HCT116 (cell line): ENCODE measurements around the gene TMEM178B. TPM values are rescaled to one million over a fixed set of nuclear protein-coding genes. Genes with fewer than 3 reads are reported as not detected.

ENCODE experiments used
- ATAC-seq: fragments of 200-7000 bp; cut with Tn5 transposase; 2 replicates; pipeline ENCODE4 v1.9.1; 2020; ENCODE audit warnings: mild to moderate bottlenecking, moderate library complexity
- BruUV-seq: library from RNA; stranded (reverse); fragments of 400-500 nt; replicated peaks from 2 replicates; lab custom pipeline; 2021; lab: Mats Ljungman, UMichigan
- CTCF ChIA-PET: fragments of 300-600 bp; sonication (Branson Sonifier 250); formaldehyde crosslinking; loops from one replicate; lab custom pipeline; 2021; ENCODE audit warnings: antibody characterized with exemption; lab: Charles Lee
- POLR2A ChIA-PET: fragments of 300-600, 350-600 bp; sonication (Branson Sonifier 250); formaldehyde crosslinking; loops from one replicate; lab custom pipeline; 2021; ENCODE audit warnings: antibody characterized with exemption; lab: Charles Lee
- RAD21 ChIA-PET, 2 experiments: fragments of 300-600 bp; sonication (Branson Sonifier 250); formaldehyde crosslinking; loops; one replicate each; lab custom pipeline; 2023; ENCODE audit warnings: low total read pairs in 2 of 2; ENCODE audit not compliant: uncharacterized antibody in 2 of 2, unreplicated experiment in 2 of 2, low non-redundant PET in 1 of 2; lab: Charles Lee
- DNase-seq: peaks from one replicate; pipeline ENCODE4 v3.0.0-alpha.2; 2010; ENCODE audit warnings: low read depth, low spot score
- H2AFZ ChIP-seq: fragments of 200-600 bp; shearing (Covaris generic), sonication (generic); 2 replicates; pipeline ENCODE4 v1.6.1; 2017; ENCODE audit warnings: low read depth, mixed run types, mixed read lengths, antibody characterized with exemption, low read length; ENCODE audit not compliant: poor library complexity, severe bottlenecking
- H3K27ac ChIP-seq: 2 replicates; pipeline ENCODE4 v1.5.1; 2012; ENCODE audit warnings: low read depth, low read length
- H3K27me3 ChIP-seq: fragments of 200-600 bp; sonication (generic); 2 replicates; pipeline ENCODE4 v1.6.1; 2016; ENCODE audit warnings: mixed run types, low read length, mixed read lengths; ENCODE audit not compliant: insufficient read depth
- H3K36me3 ChIP-seq, 2 experiments: fragments of 200-500 bp in 1 of 2; fragments of 200-600 bp in 1 of 2; sonication (Bioruptor generic) in 1 of 2; sonication (generic) in 1 of 2; 2 replicates each; pipeline versions ENCODE4 v1.5.1 to v1.6.1; 2014 to 2016; ENCODE audit warnings: low read length in 2 of 2, inconsistent platforms in 1 of 2, mixed read lengths in 1 of 2, mixed run types in 1 of 2; ENCODE audit not compliant: insufficient read depth in 2 of 2, control insufficient read depth in 1 of 2
- H3K4me1 ChIP-seq, 2 experiments: fragments of 200-600 bp in 1 of 2; sonication (generic) in 1 of 2; 2 replicates each; pipeline versions ENCODE4 v1.5.1 to v1.6.1; 2012 to 2017; ENCODE audit warnings: low read length in 2 of 2, inconsistent platforms in 1 of 2, mild to moderate bottlenecking in 1 of 2, mixed read lengths in 1 of 2, mixed run types in 1 of 2, moderate library complexity in 1 of 2; ENCODE audit not compliant: insufficient read depth in 2 of 2, control insufficient read depth in 1 of 2
- H3K4me2 ChIP-seq: fragments of 200-600 bp; sonication (generic); 2 replicates; pipeline ENCODE4 v1.6.1; 2017; ENCODE audit warnings: mixed run types, low read length, mixed read lengths
- H3K4me3 ChIP-seq, 2 experiments: fragments of 200-600 bp in 1 of 2; sonication (generic) in 1 of 2; replicated peaks in 1 of 2; 2 replicates each; pipeline ENCODE4 v1.5.1; 2011 to 2016; ENCODE audit warnings: low read length in 2 of 2, control low read depth in 1 of 2, low read depth in 1 of 2, mild to moderate bottlenecking in 1 of 2, mixed read lengths in 1 of 2, mixed run types in 1 of 2
- H3K79me2 ChIP-seq: fragments of 200-600 bp; sonication (generic); 2 replicates; pipeline ENCODE4 v1.6.1; 2017; ENCODE audit warnings: mild to moderate bottlenecking, mixed run types, low read length, moderate library complexity, mixed read lengths; ENCODE audit not compliant: insufficient read depth
- H3K9ac ChIP-seq: fragments of 200-600 bp; sonication (generic); 2 replicates; pipeline ENCODE4 v1.6.1; 2016; ENCODE audit warnings: low read length, mixed read lengths
- H3K9me2 ChIP-seq: fragments of 200-600 bp; sonication (generic), shearing (Covaris generic); 2 replicates; pipeline ENCODE4 v1.6.1; 2017; ENCODE audit warnings: mixed run types, mild to moderate bottlenecking, moderate library complexity; ENCODE audit not compliant: insufficient read depth
- H3K9me3 ChIP-seq, 2 experiments: fragments of 200-500 bp in 1 of 2; fragments of 200-600 bp in 1 of 2; sonication (Bioruptor generic) in 1 of 2; sonication (generic) in 1 of 2; 2 replicates each; pipeline ENCODE4 v1.6.1; 2014 to 2017; ENCODE audit warnings: low read length in 2 of 2, mixed read lengths in 2 of 2, inconsistent platforms in 1 of 2, low read depth in 1 of 2, mild to moderate bottlenecking in 1 of 2, mixed run types in 1 of 2, moderate library complexity in 1 of 2; ENCODE audit not compliant: control insufficient read depth in 1 of 2, insufficient read depth in 1 of 2
- H4K20me1 ChIP-seq: fragments of 200-600 bp; sonication (generic), shearing (Covaris generic); 2 replicates; pipeline ENCODE4 v1.6.1; 2017; ENCODE audit warnings: mixed run types, mild to moderate bottlenecking, moderate library complexity; ENCODE audit not compliant: insufficient read depth
- CEBPB ChIP-seq: IDR thresholded peaks from 2 replicates; pipeline ENCODE4 v1.6.1; 2012; ENCODE audit warnings: low read depth
- EGR1 ChIP-seq: IDR thresholded peaks from 2 replicates; pipeline ENCODE4 v1.6.1; 2012; ENCODE audit warnings: low read depth
- EZH2 ChIP-seq: fragments of 200-600 bp; sonication (generic); IDR thresholded peaks from 2 replicates; pipeline ENCODE4 v1.6.1; 2017; ENCODE audit warnings: antibody characterized with exemption, mixed run types
- EZH2phosphoT487 ChIP-seq: fragments of 200-600 bp; IDR thresholded peaks from 2 replicates; pipeline ENCODE4 v1.6.1; 2018; ENCODE audit warnings: antibody characterized with exemption, borderline replicate concordance
- FOSL1 ChIP-seq: IDR thresholded peaks from 2 replicates; pipeline ENCODE4 v1.6.1; 2012; ENCODE audit warnings: low read depth
- POLR2AphosphoS5 ChIP-seq: IDR thresholded peaks from 2 replicates; pipeline ENCODE4 v1.6.1; 2011; ENCODE audit warnings: mild to moderate bottlenecking, low read depth, low read length, moderate library complexity
- SRF ChIP-seq: IDR thresholded peaks from 2 replicates; pipeline ENCODE4 v1.6.1; 2012; ENCODE audit warnings: low read depth
- intact Hi-C: fragments of 100-400 bp; cut with micrococcal nuclease; formaldehyde crosslinking; loops from 2 replicates; pipeline ENCODE4 v1.10.0; 2022
- total RNA-seq: library from RNA; stranded (reverse); gene quantifications from one replicate; pipeline ENCODE4 v1.2.1, GENCODE V29; 2021; ENCODE audit not compliant: unreplicated experiment
- TF ChIP-seq, protein P1 (sequence below): IDR thresholded peaks from 2 replicates; pipeline ENCODE4 v1.6.1; 2011; ENCODE audit warnings: mild to moderate bottlenecking, low read length, moderate library complexity; ENCODE audit not compliant: insufficient replicate concordance; ENCODE audit errors: extremely low read depth
- TF ChIP-seq, protein P2 (sequence below): IDR thresholded peaks from 2 replicates; pipeline ENCODE4 v1.6.1; 2012; ENCODE audit warnings: low read depth
- TF ChIP-seq, protein P3 (sequence below): IDR thresholded peaks from 2 replicates; pipeline ENCODE4 v1.6.1; 2012

Gene TMEM178B
- total RNA-seq, 1 experiment from 2014 or later = 0.02 TPM

DNA sequence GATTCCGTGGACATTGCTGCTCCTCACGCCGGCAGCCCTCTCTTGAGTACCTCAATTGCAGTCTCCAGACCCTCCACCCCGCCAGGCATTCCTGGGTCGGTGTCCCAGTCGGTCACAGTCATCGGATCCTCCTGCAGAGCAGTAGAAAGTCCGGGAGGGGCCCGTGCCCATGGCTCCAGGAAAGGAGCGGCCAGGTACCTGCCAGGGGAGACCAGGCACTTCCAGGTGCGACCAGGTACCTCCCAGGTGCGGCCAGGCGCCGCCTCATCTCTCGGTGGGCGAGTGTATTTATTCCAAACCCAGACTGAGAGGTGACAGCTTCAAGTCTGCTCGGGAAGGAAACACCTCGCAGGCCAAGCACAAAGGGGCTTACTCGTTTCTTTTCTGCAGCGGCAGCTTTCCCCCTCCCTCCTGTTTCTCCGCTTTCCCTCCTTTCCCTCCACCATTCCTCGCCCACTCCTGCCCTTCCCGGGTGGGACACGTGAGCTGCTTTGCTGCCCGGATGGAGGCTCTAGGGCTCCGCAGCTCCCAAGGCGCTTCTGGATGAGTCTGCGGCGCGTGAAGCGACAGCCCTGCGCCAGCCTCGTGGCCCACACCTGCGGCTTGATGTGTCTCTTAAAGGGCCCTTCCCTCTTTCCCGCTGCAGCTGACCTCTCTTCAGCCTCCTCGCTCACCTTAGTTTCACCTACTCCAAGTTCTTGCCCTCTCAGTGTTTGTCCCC lies 438.0 kb downstream of the TMEM178B start:
- DNase-seq (no peak), ATAC-seq (no peak)
- Histone ChIP-seq H3K9me2 (no peaks in the 10 kb centered on the region), H3K4me2 (no peak overlapping the region), H3K79me2 (no peaks in the 10 kb centered on the region), H2AFZ (no peak overlapping the region), H3K4me1 (no peaks in the 10 kb centered on the region), H3K4me3 (no peak overlapping the region), H3K27me3 (peaks cover 23% of the 10 kb centered on the region; the same call in 1 of the 2 replicates), H3K9me3 (no peaks in the 10 kb centered on the region), H3K27ac (no peak overlapping the region), H3K36me3 (no peaks in the 10 kb centered on the region), H3K9ac (no peak overlapping the region), H4K20me1 (no peaks in the 10 kb centered on the region)
- RAD21 ChIA-PET = no interaction called here
- POLR2A ChIA-PET = no interaction called here
- CTCF ChIA-PET = no interaction called here
- intact Hi-C loops = no loop called here
- no TSS peak for BruUV-seq
- TF ChIP-seq EZH2phosphoT487 = no peak
- TF ChIP-seq, protein P1, sequence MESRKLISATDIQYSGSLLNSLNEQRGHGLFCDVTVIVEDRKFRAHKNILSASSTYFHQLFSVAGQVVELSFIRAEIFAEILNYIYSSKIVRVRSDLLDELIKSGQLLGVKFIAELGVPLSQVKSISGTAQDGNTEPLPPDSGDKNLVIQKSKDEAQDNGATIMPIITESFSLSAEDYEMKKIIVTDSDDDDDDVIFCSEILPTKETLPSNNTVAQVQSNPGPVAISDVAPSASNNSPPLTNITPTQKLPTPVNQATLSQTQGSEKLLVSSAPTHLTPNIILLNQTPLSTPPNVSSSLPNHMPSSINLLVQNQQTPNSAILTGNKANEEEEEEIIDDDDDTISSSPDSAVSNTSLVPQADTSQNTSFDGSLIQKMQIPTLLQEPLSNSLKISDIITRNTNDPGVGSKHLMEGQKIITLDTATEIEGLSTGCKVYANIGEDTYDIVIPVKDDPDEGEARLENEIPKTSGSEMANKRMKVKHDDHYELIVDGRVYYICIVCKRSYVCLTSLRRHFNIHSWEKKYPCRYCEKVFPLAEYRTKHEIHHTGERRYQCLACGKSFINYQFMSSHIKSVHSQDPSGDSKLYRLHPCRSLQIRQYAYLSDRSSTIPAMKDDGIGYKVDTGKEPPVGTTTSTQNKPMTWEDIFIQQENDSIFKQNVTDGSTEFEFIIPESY = no peak
- TF ChIP-seq POLR2AphosphoS5 = no peak
- TF ChIP-seq CEBPB = no peak
- TF ChIP-seq, protein P2, sequence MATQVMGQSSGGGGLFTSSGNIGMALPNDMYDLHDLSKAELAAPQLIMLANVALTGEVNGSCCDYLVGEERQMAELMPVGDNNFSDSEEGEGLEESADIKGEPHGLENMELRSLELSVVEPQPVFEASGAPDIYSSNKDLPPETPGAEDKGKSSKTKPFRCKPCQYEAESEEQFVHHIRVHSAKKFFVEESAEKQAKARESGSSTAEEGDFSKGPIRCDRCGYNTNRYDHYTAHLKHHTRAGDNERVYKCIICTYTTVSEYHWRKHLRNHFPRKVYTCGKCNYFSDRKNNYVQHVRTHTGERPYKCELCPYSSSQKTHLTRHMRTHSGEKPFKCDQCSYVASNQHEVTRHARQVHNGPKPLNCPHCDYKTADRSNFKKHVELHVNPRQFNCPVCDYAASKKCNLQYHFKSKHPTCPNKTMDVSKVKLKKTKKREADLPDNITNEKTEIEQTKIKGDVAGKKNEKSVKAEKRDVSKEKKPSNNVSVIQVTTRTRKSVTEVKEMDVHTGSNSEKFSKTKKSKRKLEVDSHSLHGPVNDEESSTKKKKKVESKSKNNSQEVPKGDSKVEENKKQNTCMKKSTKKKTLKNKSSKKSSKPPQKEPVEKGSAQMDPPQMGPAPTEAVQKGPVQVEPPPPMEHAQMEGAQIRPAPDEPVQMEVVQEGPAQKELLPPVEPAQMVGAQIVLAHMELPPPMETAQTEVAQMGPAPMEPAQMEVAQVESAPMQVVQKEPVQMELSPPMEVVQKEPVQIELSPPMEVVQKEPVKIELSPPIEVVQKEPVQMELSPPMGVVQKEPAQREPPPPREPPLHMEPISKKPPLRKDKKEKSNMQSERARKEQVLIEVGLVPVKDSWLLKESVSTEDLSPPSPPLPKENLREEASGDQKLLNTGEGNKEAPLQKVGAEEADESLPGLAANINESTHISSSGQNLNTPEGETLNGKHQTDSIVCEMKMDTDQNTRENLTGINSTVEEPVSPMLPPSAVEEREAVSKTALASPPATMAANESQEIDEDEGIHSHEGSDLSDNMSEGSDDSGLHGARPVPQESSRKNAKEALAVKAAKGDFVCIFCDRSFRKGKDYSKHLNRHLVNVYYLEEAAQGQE = no peak
- TF ChIP-seq, protein P3, sequence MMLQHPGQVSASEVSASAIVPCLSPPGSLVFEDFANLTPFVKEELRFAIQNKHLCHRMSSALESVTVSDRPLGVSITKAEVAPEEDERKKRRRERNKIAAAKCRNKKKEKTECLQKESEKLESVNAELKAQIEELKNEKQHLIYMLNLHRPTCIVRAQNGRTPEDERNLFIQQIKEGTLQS = no peak
- TF ChIP-seq FOSL1 = no peak
- TF ChIP-seq SRF = no peak
- no peak for TF ChIP-seq EGR1
- no peak for TF ChIP-seq EZH2
